Measurements from ENCODE around the gene SLCO1A2.
"Not testable (repeated sequence)": the region's sequence is repeated elsewhere in the genome, so short reads cannot be mapped to it uniquely, and the experiment has no call there.

The SLCO1A2 gene, protein sequence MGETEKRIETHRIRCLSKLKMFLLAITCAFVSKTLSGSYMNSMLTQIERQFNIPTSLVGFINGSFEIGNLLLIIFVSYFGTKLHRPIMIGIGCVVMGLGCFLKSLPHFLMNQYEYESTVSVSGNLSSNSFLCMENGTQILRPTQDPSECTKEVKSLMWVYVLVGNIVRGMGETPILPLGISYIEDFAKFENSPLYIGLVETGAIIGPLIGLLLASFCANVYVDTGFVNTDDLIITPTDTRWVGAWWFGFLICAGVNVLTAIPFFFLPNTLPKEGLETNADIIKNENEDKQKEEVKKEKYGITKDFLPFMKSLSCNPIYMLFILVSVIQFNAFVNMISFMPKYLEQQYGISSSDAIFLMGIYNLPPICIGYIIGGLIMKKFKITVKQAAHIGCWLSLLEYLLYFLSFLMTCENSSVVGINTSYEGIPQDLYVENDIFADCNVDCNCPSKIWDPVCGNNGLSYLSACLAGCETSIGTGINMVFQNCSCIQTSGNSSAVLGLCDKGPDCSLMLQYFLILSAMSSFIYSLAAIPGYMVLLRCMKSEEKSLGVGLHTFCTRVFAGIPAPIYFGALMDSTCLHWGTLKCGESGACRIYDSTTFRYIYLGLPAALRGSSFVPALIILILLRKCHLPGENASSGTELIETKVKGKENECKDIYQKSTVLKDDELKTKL

DNA sequence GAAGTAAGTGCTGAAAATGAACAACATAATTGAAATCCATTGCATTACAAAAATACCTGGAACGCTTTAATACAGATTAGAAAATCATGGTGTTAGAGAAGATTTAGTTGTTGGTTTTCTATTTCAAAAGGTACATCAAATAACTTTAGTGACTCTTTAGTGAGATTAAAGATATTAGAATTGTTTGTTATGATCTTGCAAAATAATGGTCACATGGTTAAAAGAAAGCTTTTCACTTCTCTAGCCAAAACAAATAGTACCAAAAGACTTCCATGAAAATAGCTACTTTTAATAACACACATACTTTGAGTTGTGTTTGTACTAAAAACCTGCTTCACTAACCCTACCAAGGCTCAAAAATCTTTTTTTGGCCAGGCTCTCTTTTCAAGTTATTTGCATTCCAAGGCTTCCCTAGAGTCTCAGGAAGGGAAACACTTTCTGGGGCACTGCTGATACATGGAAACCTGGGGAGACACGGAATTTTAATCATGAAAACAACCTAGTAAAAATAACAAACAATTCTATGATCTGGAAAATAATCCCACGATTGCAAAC lies at the start of gene SLCO1A2:
SLCO1A2 (minus strand) TSS at position 147 of the 555 bp plus-strand sequence. CDS start 270 bp downstream, outside the sequence.
- DNase-seq (ENCODE audit: low read depth, low spot score): no peak
- no peak within 1 kb of the TSS for H3K27ac ChIP-seq

DNA sequence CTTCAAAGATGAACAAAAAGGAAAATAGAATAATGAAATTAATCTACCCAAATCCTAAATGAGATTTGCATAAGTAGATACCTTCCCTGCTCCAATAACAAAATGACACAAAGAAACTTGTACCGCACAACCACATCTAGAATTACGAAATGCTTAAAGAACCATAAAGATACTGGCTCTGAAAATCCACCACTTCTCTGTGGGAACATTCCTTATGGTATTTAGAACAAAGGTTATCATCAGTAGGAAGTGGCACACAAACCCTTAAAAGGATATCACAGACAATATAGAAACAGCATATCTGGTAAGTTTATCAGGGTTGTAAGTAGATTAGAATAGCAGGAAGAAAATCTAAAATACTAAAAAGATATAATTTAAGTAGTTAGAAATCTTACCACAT lies 49.5 kb upstream of the SLCO1A2 start:
- no peak overlapping the region for H3K27ac ChIP-seq
- no peak for DNase-seq (ENCODE audit: low read depth, low spot score)

DNA sequence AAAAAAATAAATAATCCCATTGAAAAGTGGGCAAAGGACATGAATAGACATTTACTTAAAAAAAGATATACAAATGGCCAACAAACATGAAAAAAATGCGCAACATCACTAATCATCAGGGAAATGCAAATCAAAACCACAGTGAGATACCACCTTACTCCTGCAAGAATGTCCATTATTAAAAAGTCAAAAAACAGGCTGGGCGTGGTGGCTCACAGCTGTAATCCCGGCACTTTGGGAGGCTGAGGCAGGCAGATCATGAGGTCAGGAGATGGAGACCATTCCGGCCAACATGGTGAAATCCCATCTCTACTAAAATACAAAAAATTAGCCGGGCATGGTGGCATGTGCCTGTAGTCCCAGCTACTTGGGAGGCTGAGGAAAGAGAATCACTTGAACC lies 46.6 kb upstream of the SLCO1A2 start:
- not testable (repeated sequence) for H3K27ac ChIP-seq; DNase-seq (ENCODE audit: low read depth, low spot score)

DNA sequence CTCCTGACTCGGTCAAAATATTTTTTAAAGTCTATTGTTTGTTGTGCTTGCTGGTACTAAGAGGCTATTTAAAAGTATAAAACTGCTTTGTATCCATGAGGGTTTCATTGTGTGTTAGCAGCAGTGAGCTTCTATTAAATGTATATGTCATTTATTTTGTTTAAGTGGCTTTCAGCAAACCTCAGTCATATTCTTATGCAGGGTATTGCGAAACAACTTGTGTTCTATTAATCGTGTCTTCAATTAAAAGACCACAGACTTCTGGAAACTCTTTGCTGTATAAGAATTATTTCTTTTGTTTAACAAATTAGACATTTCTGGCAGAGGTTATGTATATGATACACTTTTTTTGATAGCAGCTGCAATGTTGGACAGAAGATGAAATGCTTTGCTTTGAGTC lies 44.5 kb upstream of the SLCO1A2 start:
- DNase-seq (ENCODE audit: low read depth, low spot score): no peak
- no peak overlapping the region for H3K27ac ChIP-seq

DNA sequence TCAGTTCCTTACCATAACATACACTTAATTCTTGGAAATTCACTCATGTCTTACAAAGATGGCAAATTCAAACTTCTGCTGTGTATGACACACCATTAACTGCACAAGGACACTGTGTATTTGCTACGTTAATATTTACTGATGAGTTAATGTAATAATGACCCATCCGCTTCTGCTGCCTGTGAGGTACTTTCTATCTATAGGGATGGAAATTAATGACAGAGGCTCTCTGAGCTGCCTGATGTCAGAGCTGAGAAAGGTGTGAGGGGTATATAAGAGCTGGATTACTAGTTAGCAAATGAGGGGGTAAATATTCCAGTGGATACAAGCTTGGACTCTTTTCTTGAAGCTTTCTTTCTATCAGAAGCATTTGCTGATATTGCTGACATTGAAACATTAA lies 37.9 kb upstream of the SLCO1A2 start, which contains the start of gene IAPP:
IAPP (plus strand) TSS at position 301 of the 400 bp plus-strand sequence. CDS start 450 bp downstream, outside the sequence.
- DNase-seq (ENCODE audit: low read depth, low spot score): no peak
- no peak within 1 kb of the TSS for H3K27ac ChIP-seq

DNA sequence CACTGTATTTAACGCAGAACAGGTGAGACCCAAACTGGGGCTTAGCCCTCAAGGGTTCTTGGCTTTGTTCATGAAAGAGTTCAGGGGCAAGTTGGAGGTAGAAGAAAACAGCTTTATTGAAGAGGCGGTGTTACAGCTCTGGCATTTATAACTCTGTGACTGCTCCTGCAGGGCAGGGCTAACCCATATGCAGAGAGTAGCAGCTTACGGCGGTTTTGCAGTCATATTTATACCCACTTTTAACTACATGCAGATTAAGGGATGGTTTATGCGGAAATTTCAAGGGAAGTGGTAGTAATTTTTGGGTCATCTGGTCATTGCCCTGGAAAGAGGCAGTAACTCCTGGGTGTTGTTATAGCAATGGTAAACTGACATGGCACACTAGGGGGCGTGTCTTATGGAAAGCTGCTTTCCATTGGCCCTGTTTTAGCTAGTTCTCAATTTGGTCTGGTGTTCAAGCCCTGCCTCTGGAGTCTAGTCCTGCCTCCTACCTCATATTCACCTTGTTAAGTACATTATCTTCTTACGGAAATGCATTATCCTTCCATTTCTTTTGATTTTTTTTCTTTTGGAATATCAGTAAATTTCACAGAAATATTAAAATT lies 36.2 kb upstream of the SLCO1A2 start:
- no peak for DNase-seq (ENCODE audit: low read depth, low spot score)

DNA sequence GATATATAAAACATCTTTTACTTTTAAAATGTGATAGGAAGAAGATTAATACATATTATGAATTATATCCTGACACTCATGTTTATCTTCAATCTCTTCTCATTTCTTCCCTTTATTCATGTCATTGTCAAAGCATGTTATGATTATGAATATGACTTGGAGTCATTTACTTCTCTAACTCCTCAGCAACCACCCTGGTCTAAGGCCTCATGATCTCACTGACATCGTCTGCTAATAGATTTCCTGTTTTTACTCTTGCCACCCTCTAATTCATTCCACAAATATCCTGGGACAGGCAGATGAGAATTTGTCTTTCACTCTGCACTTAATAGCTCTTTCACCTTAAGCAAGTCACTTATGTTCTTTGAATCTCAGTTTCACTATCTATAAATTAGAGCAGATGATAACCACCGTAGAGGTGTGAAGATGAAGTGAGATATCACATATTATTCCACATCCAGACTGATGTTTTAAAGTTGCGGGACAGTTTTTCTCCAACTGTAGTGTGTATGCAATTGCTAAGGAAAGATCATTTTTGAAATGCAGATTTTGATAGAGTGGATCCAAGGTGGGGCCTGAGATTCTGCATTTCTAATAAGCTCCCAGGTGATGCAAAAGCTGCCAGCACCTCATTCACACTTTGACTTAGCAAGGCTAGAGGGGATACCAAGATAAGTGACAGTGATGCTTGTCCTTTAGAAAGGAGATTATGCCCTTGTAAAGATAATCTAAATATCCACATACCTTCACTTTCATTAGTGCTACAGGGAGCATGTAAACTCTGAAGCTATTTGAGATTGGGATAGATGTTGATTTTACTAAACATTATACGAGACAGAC lies 34.6 kb upstream of the SLCO1A2 start:
- DNase-seq (ENCODE audit: low read depth, low spot score): no peak
- H3K27ac ChIP-seq: no peak overlapping the region

More for the DNA sequence above, 36.2 kb upstream of the SLCO1A2 start:
- H3K27ac ChIP-seq: no peak overlapping the region

DNA sequence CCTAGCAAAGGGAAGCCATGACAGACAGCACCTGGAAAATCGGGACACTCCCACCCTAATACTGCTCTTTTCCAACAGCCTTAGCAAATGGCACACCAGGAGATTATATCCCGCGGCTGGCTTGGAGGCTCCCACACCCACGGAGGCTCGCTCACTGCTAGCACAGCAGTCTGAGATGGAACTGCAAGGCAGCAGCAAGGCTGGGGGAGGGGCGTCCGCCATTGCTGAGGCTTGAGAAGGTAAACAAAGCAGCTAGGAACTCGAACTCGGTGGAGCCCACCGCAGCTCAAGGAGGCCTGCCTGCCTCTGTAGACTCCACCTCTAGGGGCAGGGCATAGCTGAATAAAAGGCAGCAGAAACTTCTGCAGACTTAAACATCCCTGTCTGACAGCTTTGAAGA lies 25.9 kb upstream of the SLCO1A2 start:
- DNase-seq (ENCODE audit: low read depth, low spot score); H3K27ac ChIP-seq: not testable (repeated sequence)

DNA sequence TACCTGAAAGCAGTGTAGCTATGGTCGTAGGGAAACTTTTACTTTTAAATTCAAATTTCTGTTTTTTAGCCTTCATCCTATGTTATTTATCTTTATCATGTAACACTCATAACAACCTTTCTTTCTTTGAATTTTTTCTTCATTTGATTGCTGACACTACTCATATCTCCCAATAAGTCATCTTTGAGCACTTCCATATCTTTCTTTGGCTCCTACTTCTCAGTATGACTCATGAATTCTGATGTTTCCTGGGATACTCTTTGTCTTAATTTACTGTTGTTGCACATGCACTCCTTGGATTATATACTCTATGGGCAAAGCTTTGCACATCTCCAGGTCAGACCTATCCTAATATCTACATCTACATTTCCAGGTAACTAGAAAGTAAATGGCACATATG lies 19.9 kb upstream of the SLCO1A2 start:
- no peak for DNase-seq (ENCODE audit: low read depth, low spot score)

DNA sequence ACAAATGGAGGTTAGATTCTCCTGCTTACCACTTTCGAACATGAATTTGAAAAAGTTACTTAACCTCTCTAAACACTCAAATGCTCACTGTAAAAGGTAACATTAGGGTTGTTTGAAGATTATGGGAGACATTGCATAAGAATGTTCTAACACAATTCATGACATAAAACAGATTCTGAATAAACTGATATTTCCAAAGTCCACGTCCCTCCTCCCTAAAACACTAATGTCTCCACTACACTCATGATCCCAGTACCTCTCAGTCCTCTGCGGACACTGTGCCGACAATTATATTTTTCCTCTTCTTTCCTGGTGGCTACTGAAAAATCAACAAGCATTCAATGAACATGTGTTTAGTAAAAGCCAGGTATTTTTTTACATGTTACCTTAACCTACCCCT lies 19.2 kb upstream of the SLCO1A2 start:
- DNase-seq (ENCODE audit: low read depth, low spot score): no peak
- H3K27ac ChIP-seq: no peak overlapping the region

More for the DNA sequence above, 19.9 kb upstream of the SLCO1A2 start:
- no peak overlapping the region for H3K27ac ChIP-seq

DNA sequence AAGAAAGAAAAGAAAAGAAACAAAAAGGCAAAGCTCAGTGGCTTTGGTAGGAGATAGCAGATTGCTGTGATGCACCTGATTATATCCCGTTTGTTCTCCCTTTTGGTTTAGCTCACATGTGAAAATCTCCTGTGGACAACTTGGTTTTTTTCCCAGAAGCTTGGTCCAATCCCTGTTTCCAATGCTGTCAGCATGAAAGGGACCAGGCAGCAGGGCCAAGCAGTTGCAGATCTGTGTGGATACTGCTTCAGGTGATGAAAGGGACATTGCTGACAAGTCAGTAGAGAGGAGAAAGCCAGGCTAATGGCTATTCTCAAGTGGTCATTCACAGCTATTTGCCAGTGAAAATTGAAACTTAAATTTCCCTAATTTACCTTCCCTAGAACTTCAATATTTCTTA lies 18.8 kb upstream of the SLCO1A2 start:
- H3K27ac ChIP-seq: no peak overlapping the region
- DNase-seq (ENCODE audit: low read depth, low spot score): no peak

DNA sequence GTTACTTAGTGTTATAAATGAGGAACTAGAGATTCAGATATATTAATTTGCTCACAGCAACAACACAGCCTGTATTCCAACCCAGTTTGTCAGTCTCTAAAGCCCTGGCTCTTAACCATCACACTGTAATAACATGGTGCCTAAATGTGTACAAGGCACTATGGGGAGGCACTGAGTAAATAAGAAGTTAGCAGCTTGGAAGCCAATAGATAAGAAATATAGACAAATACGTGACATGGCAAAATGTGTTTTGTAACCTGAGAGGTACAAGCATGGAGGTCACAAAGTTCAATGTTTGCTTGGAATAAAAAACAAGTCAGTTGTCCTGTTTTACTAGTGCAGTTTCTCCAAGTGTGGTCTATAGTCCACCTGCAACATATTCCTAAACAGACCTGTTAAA lies 16.3 kb upstream of the SLCO1A2 start:
- no peak for DNase-seq (ENCODE audit: low read depth, low spot score)
- no peak overlapping the region for H3K27ac ChIP-seq

DNA sequence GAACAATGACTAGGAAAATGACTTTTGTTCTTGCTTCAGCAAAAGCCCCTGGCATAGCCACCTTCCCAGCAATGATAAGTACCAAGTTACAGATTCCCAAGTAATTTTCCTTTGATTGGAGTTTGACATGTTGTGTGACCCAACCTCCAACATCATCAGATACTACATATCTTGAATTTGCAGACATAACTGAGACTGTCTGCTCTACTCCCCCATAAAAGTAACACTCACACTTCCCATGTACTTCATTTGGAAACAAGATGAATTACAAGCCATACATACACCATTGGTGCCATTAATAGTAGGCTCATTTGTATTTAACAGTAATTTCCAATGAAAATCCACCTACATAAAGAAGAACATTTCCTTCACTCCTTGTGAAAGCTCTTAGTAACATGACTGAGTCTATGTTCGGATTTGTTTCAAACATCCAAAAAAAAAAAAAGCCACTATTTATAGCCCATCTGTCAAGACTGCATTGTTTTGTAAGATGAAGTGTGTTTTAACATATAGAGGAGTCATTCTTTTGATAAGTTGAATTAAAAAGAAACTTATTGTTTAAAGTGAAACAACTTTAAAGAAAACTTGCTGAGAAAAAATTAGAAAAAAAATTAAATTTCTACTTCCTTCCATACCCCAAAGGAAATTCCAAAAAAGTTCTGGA lies 12.0 kb upstream of the SLCO1A2 start:
- DNase-seq (ENCODE audit: low read depth, low spot score): no peak

DNA sequence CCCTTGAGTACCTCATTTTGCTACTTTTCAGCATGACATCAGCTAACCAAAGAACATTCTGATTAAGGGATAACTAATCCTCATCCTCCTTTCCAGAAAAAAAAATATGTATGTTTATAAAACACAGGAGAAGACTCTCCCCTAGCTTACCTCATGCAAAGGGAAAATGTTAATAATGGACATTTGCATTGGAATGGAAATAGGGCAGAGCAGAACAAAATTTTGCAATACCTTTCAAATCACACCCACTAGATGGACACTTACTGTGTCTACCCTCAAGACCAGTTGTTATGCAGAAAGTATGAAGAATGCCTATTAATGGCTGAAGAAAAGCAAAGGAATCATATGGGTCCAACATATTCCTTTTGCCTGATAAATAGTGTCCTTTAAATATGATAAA lies 8.9 kb upstream of the SLCO1A2 start:
- no peak overlapping the region for H3K27ac ChIP-seq
- no peak for DNase-seq (ENCODE audit: low read depth, low spot score)

More for the DNA sequence above, 12.0 kb upstream of the SLCO1A2 start:
- no peak overlapping the region for H3K27ac ChIP-seq

DNA sequence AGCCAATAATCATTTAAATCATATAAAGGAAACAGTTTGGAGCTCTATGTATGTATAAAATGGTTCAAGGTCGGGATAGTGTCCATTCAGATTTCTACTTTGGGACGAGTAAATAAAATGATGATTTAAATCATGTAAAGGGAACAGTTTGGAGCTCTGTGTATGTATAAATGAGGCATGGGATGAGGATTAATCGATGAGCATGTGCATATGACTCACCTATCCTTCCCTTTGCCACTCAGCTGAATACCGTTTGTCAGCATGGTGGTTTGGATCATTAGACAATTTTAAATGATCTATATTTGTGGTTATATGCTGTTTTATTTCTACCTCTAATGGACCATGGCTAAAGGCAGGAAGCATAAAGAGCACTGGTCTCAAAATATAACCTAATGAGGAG lies 7.1 kb upstream of the SLCO1A2 start:
- no peak for DNase-seq (ENCODE audit: low read depth, low spot score)

DNA sequence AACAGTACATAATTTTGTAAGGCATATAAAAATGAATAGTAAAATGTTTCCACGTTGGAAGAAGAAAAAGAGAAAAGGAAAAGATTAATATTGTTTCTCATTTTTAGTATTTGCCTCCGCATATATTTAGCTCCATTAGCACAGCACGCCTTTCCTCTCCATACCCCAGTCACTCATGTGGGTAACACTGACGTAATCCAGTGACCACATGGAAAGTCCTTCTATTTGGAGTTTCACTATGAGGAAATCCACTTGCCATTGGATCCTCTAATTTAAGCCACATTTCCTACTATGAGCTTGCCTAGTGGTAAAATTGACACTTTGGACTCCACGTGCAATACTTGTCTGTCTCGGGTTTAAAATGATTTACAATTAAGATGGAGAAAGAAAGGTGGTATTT lies 5.7 kb upstream of the SLCO1A2 start:
- H3K27ac ChIP-seq: no peak overlapping the region
- DNase-seq (ENCODE audit: low read depth, low spot score): no peak

More for the DNA sequence above, 7.1 kb upstream of the SLCO1A2 start:
- no peak overlapping the region for H3K27ac ChIP-seq

DNA sequence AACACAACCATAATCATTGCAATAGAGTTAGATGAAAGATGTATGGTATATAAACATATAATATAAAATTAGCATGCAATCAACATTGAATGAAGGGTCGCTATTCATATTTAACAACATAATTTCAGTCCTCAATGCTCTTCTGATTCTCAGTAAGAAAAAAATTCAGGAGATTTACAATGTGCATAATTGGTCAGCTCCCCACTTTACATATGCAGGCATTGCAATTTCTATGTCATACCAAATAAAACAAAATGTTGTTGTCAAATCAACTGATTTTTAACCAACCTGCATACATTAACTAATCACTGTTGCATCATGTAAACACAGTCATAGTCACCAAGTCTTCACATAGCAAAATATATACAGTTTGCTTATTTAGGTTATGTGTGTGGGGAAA lies 5.2 kb upstream of the SLCO1A2 start:
- no peak overlapping the region for H3K27ac ChIP-seq
- DNase-seq (ENCODE audit: low read depth, low spot score): no peak

DNA sequence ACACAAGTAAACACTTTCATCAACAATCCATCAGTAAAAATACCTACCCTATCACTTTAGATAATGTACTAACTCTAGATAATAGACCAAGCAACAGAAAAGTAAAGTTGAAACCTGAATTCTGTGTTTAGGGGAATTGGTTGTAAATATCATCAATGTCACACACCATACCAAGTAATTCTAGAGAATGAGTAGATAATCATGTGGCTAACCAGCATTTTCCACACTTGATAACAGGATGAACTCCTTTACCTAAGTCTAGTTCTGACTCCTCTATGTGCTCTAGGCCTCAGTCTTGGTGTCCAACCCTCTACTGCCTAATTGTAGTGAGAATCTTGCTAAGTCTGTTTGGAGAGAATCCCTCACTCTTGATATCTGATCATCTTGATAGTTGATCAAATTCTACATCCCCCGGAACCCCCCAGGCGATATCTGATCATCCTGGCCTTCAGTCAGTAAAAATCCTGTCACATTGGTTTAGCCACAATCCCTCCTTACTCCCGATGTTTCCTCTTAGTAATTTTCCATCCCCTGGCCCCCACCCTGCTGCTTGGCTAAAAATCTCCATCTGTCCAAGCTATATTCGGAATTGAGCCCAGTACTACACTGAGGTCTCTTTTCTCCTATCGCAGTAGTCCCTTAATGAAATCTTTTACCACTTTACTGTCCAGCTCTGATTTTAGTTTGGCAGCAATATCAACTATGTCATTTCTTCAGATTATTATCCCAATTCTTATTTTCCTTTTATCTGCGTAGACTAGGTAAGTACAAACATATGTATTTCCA lies 3.4 kb upstream of the SLCO1A2 start:
- DNase-seq (ENCODE audit: low read depth, low spot score): no peak

DNA sequence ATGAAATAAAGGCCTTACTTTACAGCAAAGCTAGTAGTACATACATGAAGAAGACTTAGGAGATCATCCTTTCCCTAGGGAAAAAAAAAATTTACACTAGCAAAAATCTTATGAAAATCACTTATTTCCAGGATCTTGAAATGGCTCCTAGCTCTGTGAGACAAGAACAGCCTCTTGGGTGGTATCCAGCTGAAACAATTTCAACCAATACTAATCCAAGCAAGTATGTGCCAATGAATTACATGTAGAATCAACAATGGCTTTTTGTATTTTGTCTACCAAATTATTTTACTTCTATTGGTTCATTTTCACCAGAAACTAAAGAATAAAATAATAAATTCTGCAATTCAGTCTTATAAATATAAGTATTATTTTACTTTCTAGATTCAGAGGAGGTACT lies 2.7 kb upstream of the SLCO1A2 start:
- H3K27ac ChIP-seq: no peak overlapping the region

More for the DNA sequence above, 3.4 kb upstream of the SLCO1A2 start:
- H3K27ac ChIP-seq: no peak overlapping the region

More for the DNA sequence above, 2.7 kb upstream of the SLCO1A2 start:
- DNase-seq (ENCODE audit: low read depth, low spot score): no peak
